WTC11 (cell line): Measurements from ENCODE around the gene CLEC17A. TPM values are rescaled to one million over a fixed set of nuclear protein-coding genes. Genes with fewer than 3 reads are reported as not detected.

Experiments used
- ATAC-seq: fragments of 200-7000 bp; cut with Tn5 transposase; 2 replicates; pipeline ENCODE4 v1.10.0; 2021; ENCODE audit warnings: mild to moderate bottlenecking, moderate library complexity
- CTCF ChIA-PET: fragments of 300-600 bp; sonication (Branson Sonifier 250); formaldehyde crosslinking; loops from one replicate; lab custom pipeline; 2021; ENCODE audit warnings: antibody characterized with exemption; lab: Charles Lee
- POLR2A ChIA-PET: fragments of 350-600 bp; sonication (Branson Sonifier 250); formaldehyde crosslinking; loops from one replicate; lab custom pipeline; 2021; ENCODE audit warnings: antibody characterized with exemption; lab: Charles Lee
- DNase-seq: peaks from one replicate; pipeline ENCODE4 v3.0.0; 2021; ENCODE audit warnings: low spot score
- H3K27ac Mint-ChIP-seq: 2 replicates; pipeline ENCODE4 v1.8.0; 2021; ENCODE audit warnings: mixed read lengths
- H3K27me3 Mint-ChIP-seq: 2 replicates; pipeline ENCODE4 v1.8.0; 2021; ENCODE audit warnings: low read depth, mild to moderate bottlenecking, moderate library complexity, mixed read lengths
- H3K36me3 Mint-ChIP-seq: 2 replicates; pipeline ENCODE4 v1.8.0; 2021; ENCODE audit warnings: mixed read lengths
- H3K4me1 Mint-ChIP-seq: 2 replicates; pipeline ENCODE4 v1.8.0; 2022; ENCODE audit warnings: mixed read lengths
- H3K4me3 Mint-ChIP-seq: 2 replicates; pipeline ENCODE4 v1.8.0; 2021; ENCODE audit warnings: mild to moderate bottlenecking, moderate library complexity, mixed read lengths
- H3K9me3 Mint-ChIP-seq: 2 replicates; pipeline ENCODE4 v1.8.0; 2021; ENCODE audit warnings: mixed read lengths
- CREB1 ChIP-seq: sonication (generic); formaldehyde crosslinking; IDR thresholded peaks from 2 replicates; pipeline ENCODE4 v1.8.0; 2023; ENCODE audit warnings: mild to moderate bottlenecking, missing genetic modification reagents
- FOXK1 ChIP-seq: sonication (generic); formaldehyde crosslinking; IDR thresholded peaks from 2 replicates; pipeline ENCODE4 v1.8.0; 2022; ENCODE audit warnings: mild to moderate bottlenecking, moderate library complexity, missing genetic modification reagents
- FOXP1 ChIP-seq: sonication (generic); formaldehyde crosslinking; IDR thresholded peaks from 2 replicates; pipeline ENCODE4 v1.8.0; 2022; ENCODE audit warnings: missing genetic modification reagents, mild to moderate bottlenecking, moderate library complexity, borderline replicate concordance
- GTF2I ChIP-seq: fragments of 250-450 bp; sonication (Bioruptor Pico); conservative IDR thresholded peaks from 2 replicates; pipeline ENCODE4 v1.4.0; 2021; ENCODE audit warnings: mild to moderate bottlenecking
- IRF2 ChIP-seq: sonication (generic); formaldehyde crosslinking; IDR thresholded peaks from 2 replicates; pipeline ENCODE4 v1.8.0; 2022; ENCODE audit warnings: low read depth, missing genetic modification reagents, borderline replicate concordance
- JAZF1 ChIP-seq: fragments of 250-450 bp; sonication (Bioruptor Pico); IDR thresholded peaks from 2 replicates; pipeline ENCODE4 v1.9.0; 2021; ENCODE audit warnings: moderate library complexity, mild to moderate bottlenecking, inconsistent platforms
- KAT7 ChIP-seq: sonication (generic); formaldehyde crosslinking; IDR thresholded peaks from 2 replicates; pipeline ENCODE4 v1.8.1; 2023; ENCODE audit warnings: missing genetic modification reagents, mild to moderate bottlenecking, borderline replicate concordance
- NR1H2 ChIP-seq: sonication (generic); formaldehyde crosslinking; IDR thresholded peaks from 2 replicates; pipeline ENCODE4 v1.9.0; 2021; ENCODE audit warnings: mild to moderate bottlenecking, moderate library complexity, missing genetic modification reagents
- NR3C1 ChIP-seq: sonication (generic); formaldehyde crosslinking; conservative IDR thresholded peaks from 2 replicates; pipeline ENCODE4 v1.8.1; 2023; ENCODE audit warnings: low read depth, mild to moderate bottlenecking, missing genetic modification reagents
- PRRX2 ChIP-seq: fragments of 250-450 bp; sonication (Bioruptor Pico); IDR thresholded peaks from 2 replicates; pipeline ENCODE4 v1.8.0; 2021; ENCODE audit warnings: mild to moderate bottlenecking
- SMAD4 ChIP-seq: sonication (generic); formaldehyde crosslinking; IDR thresholded peaks from 2 replicates; pipeline ENCODE4 v1.8.0; 2022; ENCODE audit warnings: mild to moderate bottlenecking, missing genetic modification reagents
- SOX15 ChIP-seq: fragments of 250-450 bp; sonication (Bioruptor Pico); IDR thresholded peaks from 2 replicates; pipeline ENCODE4 v1.9.0; 2021; ENCODE audit warnings: mild to moderate bottlenecking
- ZNF219 ChIP-seq: sonication (generic); formaldehyde crosslinking; IDR thresholded peaks from 2 replicates; pipeline ENCODE4 v1.8.0; 2023; ENCODE audit warnings: missing genetic modification reagents, mild to moderate bottlenecking, borderline replicate concordance
- ZNF425 ChIP-seq: fragments of 250-450 bp; sonication (Bioruptor Pico); conservative IDR thresholded peaks from 2 replicates; pipeline ENCODE4 v1.9.0; 2021; ENCODE audit warnings: mild to moderate bottlenecking
- total RNA-seq: library from RNA; stranded (reverse); gene quantifications from 3 replicates; pipeline ENCODE4 v1.2.3, GENCODE V29; 2021
- TF ChIP-seq, protein P1 (sequence below): fragments of 250-450 bp; sonication (Bioruptor Pico); IDR thresholded peaks from 2 replicates; pipeline ENCODE4 v1.9.0; 2021; ENCODE audit warnings: moderate library complexity, mild to moderate bottlenecking, inconsistent platforms, borderline replicate concordance
- TF ChIP-seq, protein P2 (sequence below): sonication (generic); formaldehyde crosslinking; IDR thresholded peaks from 2 replicates; pipeline ENCODE4 v1.8.0; 2023; ENCODE audit warnings: missing genetic modification reagents
- TF ChIP-seq, protein P3 (sequence below): sonication (generic); formaldehyde crosslinking; IDR thresholded peaks from 2 replicates; pipeline ENCODE4 v1.8.1; 2023; ENCODE audit warnings: mild to moderate bottlenecking, missing genetic modification reagents, moderate library complexity
- TF ChIP-seq, protein P4 (sequence below): sonication (generic); formaldehyde crosslinking; IDR thresholded peaks from 2 replicates; pipeline ENCODE4 v1.8.1; 2023; ENCODE audit warnings: mild to moderate bottlenecking, missing genetic modification reagents
- TF ChIP-seq, protein P5 (sequence below): fragments of 250-450 bp; sonication (Bioruptor Pico); IDR thresholded peaks from 2 replicates; pipeline ENCODE4 v1.8.0; 2021; ENCODE audit warnings: mild to moderate bottlenecking
- TF ChIP-seq, protein P6 (sequence below): sonication (generic); formaldehyde crosslinking; IDR thresholded peaks from 2 replicates; pipeline ENCODE4 v1.8.0; 2022; ENCODE audit warnings: mild to moderate bottlenecking, missing genetic modification reagents
- TF ChIP-seq, protein P7 (sequence below): fragments of 250-450 bp; sonication (Bioruptor Pico); IDR thresholded peaks from 2 replicates; pipeline ENCODE4 v1.9.0; 2021; ENCODE audit warnings: mild to moderate bottlenecking

Gene CLEC17A
- total RNA-seq, 1 experiment from 2014 or later = not detected

DNA sequence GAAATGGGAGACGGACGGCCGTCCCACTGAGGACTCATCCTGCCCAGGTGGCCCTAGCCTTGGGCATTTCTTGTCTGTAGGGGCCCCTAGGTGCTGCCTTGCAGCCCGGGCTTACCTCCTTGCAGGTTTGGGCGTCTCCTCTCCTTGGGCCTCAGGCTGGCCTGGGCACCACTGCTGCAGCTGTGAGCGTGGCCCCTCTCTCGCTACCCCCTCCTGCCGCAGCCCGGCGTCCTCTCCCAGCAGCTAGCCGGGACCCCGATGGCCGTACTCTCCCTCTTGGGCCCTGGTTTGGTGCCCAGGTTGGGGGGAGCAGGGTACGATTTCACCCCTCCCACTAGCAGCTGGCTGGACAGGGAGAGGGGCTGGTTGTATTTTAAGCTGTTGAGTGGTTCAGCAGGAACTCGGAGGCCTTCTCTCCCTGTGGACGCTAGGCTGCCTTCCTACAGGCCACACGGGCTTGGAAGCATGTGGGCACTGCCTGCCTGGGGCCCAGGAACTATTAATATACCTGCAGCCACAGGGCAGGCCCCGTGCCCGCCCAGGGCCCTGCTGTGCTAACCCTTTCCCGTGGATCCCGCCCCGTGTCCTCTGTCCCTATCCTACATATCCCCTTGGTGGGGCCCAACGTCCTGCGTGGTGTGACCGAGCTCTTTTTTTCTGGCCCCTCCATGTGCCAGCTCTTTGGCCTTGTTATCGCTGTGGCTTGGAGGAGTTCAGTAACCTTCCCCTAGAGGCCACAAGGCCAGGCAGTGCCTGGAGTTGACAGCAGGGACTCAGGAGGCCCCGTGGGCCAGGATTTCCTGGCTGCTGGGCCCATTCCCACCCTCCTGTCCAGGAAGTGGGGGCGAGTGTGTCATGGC is 22.7 kb upstream of the CLEC17A start (continued):
- no peak for TF ChIP-seq CREB1 (CRISPR knock-in tag)
- TF ChIP-seq FOXK1 = no peak
- no peak for TF ChIP-seq FOXP1 (CRISPR knock-in tag)
- TF ChIP-seq, protein P1, sequence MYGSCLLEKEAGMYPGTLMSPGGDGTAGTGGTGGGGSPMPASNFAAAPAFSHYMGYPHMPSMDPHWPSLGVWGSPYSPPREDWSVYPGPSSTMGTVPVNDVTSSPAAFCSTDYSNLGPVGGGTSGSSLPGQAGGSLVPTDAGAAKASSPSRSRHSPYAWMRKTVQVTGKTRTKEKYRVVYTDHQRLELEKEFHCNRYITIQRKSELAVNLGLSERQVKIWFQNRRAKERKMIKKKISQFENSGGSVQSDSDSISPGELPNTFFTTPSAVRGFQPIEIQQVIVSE (CRISPR knock-in tag) = no peak
- TF ChIP-seq PRRX2 (CRISPR knock-in tag) = no peak
- TF ChIP-seq KAT7 (CRISPR knock-in tag) = no peak
- no peak for TF ChIP-seq SMAD4 (CRISPR knock-in tag)
- TF ChIP-seq, protein P2, sequence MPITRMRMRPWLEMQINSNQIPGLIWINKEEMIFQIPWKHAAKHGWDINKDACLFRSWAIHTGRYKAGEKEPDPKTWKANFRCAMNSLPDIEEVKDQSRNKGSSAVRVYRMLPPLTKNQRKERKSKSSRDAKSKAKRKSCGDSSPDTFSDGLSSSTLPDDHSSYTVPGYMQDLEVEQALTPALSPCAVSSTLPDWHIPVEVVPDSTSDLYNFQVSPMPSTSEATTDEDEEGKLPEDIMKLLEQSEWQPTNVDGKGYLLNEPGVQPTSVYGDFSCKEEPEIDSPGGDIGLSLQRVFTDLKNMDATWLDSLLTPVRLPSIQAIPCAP (CRISPR knock-in tag) = no peak
- no peak for TF ChIP-seq SOX15 (CRISPR knock-in tag)
- TF ChIP-seq, protein P3, sequence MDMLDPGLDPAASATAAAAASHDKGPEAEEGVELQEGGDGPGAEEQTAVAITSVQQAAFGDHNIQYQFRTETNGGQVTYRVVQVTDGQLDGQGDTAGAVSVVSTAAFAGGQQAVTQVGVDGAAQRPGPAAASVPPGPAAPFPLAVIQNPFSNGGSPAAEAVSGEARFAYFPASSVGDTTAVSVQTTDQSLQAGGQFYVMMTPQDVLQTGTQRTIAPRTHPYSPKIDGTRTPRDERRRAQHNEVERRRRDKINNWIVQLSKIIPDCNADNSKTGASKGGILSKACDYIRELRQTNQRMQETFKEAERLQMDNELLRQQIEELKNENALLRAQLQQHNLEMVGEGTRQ (CRISPR knock-in tag) = no peak
- no peak for TF ChIP-seq IRF2 (CRISPR knock-in tag)
- no peak for TF ChIP-seq ZNF219 (CRISPR knock-in tag)
- TF ChIP-seq JAZF1 (CRISPR knock-in tag) = no peak

DNA sequence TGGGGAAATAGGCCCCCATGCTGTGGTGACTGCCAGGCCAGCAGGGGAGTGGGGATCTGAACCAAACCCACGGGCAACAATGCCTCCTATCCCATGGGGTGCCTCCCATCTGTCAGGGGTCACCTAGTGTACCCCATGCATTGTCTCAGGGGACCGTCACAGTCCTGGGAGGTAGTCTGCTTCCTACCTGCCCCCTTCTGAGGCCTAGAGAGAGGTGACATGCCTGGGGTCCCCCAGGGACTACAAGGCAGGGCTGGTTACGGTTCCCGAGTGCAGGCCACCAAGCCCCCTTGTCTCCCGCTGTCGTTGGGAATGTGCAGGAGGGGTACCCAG is 22.1 kb upstream of the CLEC17A start:
- TF ChIP-seq FOXP1 (CRISPR knock-in tag) = 0 out of 2 replicates have a peak, but pooled peaks have one; percentile 20
- TF ChIP-seq, protein P4, sequence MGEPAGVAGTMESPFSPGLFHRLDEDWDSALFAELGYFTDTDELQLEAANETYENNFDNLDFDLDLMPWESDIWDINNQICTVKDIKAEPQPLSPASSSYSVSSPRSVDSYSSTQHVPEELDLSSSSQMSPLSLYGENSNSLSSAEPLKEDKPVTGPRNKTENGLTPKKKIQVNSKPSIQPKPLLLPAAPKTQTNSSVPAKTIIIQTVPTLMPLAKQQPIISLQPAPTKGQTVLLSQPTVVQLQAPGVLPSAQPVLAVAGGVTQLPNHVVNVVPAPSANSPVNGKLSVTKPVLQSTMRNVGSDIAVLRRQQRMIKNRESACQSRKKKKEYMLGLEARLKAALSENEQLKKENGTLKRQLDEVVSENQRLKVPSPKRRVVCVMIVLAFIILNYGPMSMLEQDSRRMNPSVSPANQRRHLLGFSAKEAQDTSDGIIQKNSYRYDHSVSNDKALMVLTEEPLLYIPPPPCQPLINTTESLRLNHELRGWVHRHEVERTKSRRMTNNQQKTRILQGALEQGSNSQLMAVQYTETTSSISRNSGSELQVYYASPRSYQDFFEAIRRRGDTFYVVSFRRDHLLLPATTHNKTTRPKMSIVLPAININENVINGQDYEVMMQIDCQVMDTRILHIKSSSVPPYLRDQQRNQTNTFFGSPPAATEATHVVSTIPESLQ (CRISPR knock-in tag) = no peak
- TF ChIP-seq, protein P5, sequence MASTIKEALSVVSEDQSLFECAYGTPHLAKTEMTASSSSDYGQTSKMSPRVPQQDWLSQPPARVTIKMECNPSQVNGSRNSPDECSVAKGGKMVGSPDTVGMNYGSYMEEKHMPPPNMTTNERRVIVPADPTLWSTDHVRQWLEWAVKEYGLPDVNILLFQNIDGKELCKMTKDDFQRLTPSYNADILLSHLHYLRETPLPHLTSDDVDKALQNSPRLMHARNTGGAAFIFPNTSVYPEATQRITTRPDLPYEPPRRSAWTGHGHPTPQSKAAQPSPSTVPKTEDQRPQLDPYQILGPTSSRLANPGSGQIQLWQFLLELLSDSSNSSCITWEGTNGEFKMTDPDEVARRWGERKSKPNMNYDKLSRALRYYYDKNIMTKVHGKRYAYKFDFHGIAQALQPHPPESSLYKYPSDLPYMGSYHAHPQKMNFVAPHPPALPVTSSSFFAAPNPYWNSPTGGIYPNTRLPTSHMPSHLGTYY = no peak
- Mint-ChIP-seq H3K4me1 (peaks cover 45% of the 10 kb centered on the region), H3K4me3 (no peak overlapping the region), H3K27me3 (no peaks in the 10 kb centered on the region), H3K9me3 (no peaks in the 10 kb centered on the region), H3K27ac (peak overlapping the region; percentile 71; the same call in 1 of the 2 replicates), H3K36me3 (peaks cover 2% of the 10 kb centered on the region; the same call in 1 of the 2 replicates)
- ChIA-PET CTCF (interaction anchor here (1.0 to 2.1 kb wide), 2 partner anchors 9 to 11 kb away, joined by 4 to 8 read pairs; partner anchors contain the start of gene NDUFB7), POLR2A (no interaction called here)
- no peak for ATAC-seq
- DNase-seq = no peak

- ChIA-PET CTCF (interaction anchor here (1.5 to 2.3 kb wide), 2 partner anchors 11 to 13 kb away, joined by 3 to 10 read pairs; partner anchors contain the start of gene NDUFB7), POLR2A (interaction anchor here (0.5 kb wide), 1 partner anchor 959 kb away, joined by 3 read pairs; no protein-coding TSS in a partner anchor)
- Mint-ChIP-seq H3K9me3 (no peaks in the 10 kb centered on the region), H3K27ac (no peak overlapping the region), H3K4me1 (peaks cover 42% of the 10 kb centered on the region), H3K36me3 (peaks cover 2% of the 10 kb centered on the region; the same call in 1 of the 2 replicates), H3K4me3 (no peak overlapping the region)
- DNase-seq (no peak), ATAC-seq (no peak)
- no peak for TF ChIP-seq GTF2I (CRISPR knock-in tag)
- no peak for TF ChIP-seq PRRX2 (CRISPR knock-in tag)
- TF ChIP-seq ZNF425 (CRISPR knock-in tag) = no peak
- TF ChIP-seq NR1H2 = no peak
- TF ChIP-seq, protein P6, sequence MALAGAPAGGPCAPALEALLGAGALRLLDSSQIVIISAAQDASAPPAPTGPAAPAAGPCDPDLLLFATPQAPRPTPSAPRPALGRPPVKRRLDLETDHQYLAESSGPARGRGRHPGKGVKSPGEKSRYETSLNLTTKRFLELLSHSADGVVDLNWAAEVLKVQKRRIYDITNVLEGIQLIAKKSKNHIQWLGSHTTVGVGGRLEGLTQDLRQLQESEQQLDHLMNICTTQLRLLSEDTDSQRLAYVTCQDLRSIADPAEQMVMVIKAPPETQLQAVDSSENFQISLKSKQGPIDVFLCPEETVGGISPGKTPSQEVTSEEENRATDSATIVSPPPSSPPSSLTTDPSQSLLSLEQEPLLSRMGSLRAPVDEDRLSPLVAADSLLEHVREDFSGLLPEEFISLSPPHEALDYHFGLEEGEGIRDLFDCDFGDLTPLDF = no peak
- TF ChIP-seq NR3C1 (CRISPR knock-in tag) = no peak
- TF ChIP-seq, protein P7, sequence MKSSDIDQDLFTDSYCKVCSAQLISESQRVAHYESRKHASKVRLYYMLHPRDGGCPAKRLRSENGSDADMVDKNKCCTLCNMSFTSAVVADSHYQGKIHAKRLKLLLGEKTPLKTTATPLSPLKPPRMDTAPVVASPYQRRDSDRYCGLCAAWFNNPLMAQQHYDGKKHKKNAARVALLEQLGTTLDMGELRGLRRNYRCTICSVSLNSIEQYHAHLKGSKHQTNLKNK (CRISPR knock-in tag) = no peak
- TF ChIP-seq, all 79 proteins: peak for 0
- H3K27me3 Mint-ChIP-seq = no peaks in the 10 kb centered on the region
Measured at GRCh38 chr19:14561249-14561648, 21.6 kb upstream of the CLEC17A start.
